HG02981 (cell line): Measurements from ENCODE around the gene CISD1.

Source experiments
- ATAC-seq: cut with Tn5 transposase; IDR thresholded peaks from one replicate; pipeline ENCODE4 v1.9.1; 2021; ENCODE audit warnings: mild to moderate bottlenecking, moderate library complexity; ENCODE audit not compliant: unreplicated experiment

CISD1 gene

GRCh38 chr10:58264780-58265179 is 4.2 kb upstream of the CISD1 start:
- ATAC-seq = no peak

GRCh38 chr10:58265249-58265648 is 3.7 kb upstream of the CISD1 start:
- ATAC-seq = no peak

GRCh38 chr10:58266003-58266825 is 2.7 kb upstream of the CISD1 start:
- ATAC-seq = peak; percentile 17

GRCh38 chr10:58266826-58267712 is 1.9 kb upstream of the CISD1 start:
- no peak for ATAC-seq

GRCh38 chr10:58267713-58268453 is 1.1 kb upstream of the CISD1 start, which contains the start of gene IPMK:
Gene IPMK (minus strand): TSS chr10:58267894. CDS start chr10:58267611, 283 bp downstream.
- ATAC-seq = peak; percentile 51

- peak; percentile 0 for ATAC-seq
These were observed 462 bp upstream of the CISD1 start for GRCh38 chr10:58268454-58268945.

GRCh38 chr10:58269782-58270290 is 874 bp downstream of the CISD1 start:
- ATAC-seq = no peak

- ATAC-seq = no peak
These were observed 6.3 kb downstream of the CISD1 start for GRCh38 chr10:58275261-58275660.

GRCh38 chr10:58275908-58276307 is 6.9 kb downstream of the CISD1 start:
- ATAC-seq = no peak

GRCh38 chr10:58278274-58278961 is 9.5 kb downstream of the CISD1 start:
- no peak for ATAC-seq

- no peak for ATAC-seq
These were observed 10.0 kb downstream of the CISD1 start for GRCh38 chr10:58278962-58279307.

- no peak for ATAC-seq
These were observed 11.5 kb downstream of the CISD1 start for GRCh38 chr10:58280477-58280876.

- ATAC-seq = no peak
These were observed 12.3 kb downstream of the CISD1 start for GRCh38 chr10:58281092-58281752.

- ATAC-seq = peak; percentile 99
These were observed 13.7 kb downstream of the CISD1 start for GRCh38 chr10:58282615-58283014.

GRCh38 chr10:58291538-58292174 is 22.7 kb downstream of the CISD1 start:
- ATAC-seq = peak; percentile 88

- no peak for ATAC-seq
These were observed 25.0 kb downstream of the CISD1 start for GRCh38 chr10:58293989-58294388.

GRCh38 chr10:58299580-58299979 is 30.6 kb downstream of the CISD1 start:
- ATAC-seq = peak; percentile 86

- no peak for ATAC-seq
These were observed 31.7 kb downstream of the CISD1 start for GRCh38 chr10:58300676-58301075.

- ATAC-seq = no peak
These were observed 33.3 kb downstream of the CISD1 start for GRCh38 chr10:58302254-58302653.
